GM12878 (cell line): ENCODE measurements around the gene SLFN13. TPM values are rescaled to one million over a fixed set of nuclear protein-coding genes. Genes with fewer than 3 reads are reported as not detected.

Experiments used
- ATF3 ChIP-seq: IDR thresholded peaks from 2 replicates; pipeline ENCODE4 v1.6.1; 2011; ENCODE audit warnings: low read depth, mild to moderate bottlenecking, low read length, moderate library complexity, borderline replicate concordance; ENCODE audit errors: extremely low read depth
- BCL11A ChIP-seq: IDR thresholded peaks from 2 replicates; pipeline ENCODE4 v1.6.1; 2011; ENCODE audit warnings: low read depth, low read length
- CTCF ChIP-seq, 3 experiments: IDR thresholded peaks in 2 of 3; conservative IDR thresholded peaks in 1 of 3; 2 replicates each; pipeline ENCODE4 v1.5.1; 2011; ENCODE audit warnings: low read depth in 3 of 3, low read length in 3 of 3, mild to moderate bottlenecking in 3 of 3, control low read depth in 2 of 3, moderate library complexity in 2 of 3, inconsistent platforms in 1 of 3, mixed read lengths in 1 of 3; ENCODE audit not compliant: control insufficient read depth in 2 of 3, insufficient read depth in 1 of 3; ENCODE audit errors: extremely low read depth in 1 of 3
- EP300 ChIP-seq, 2 experiments: fragments of 150-350 bp in 1 of 2; IDR thresholded peaks; 2 replicates each; pipeline ENCODE4 v1.6.1; 2011 to 2012; ENCODE audit warnings: low read depth in 2 of 2, low read length in 2 of 2, borderline replicate concordance in 1 of 2, improper control_type of control experiment in 1 of 2, inconsistent platforms in 1 of 2; ENCODE audit not compliant: control insufficient read depth in 1 of 2
- KDM1A ChIP-seq: fragments of 200-600 bp; sonication (generic); IDR thresholded peaks from 2 replicates; pipeline ENCODE4 v1.6.1; 2016; ENCODE audit warnings: borderline replicate concordance
- LARP7 ChIP-seq: fragments of 450-650 bp; IDR thresholded peaks from 2 replicates; pipeline ENCODE4 v1.6.1; 2017; ENCODE audit warnings: mild to moderate bottlenecking
- MEF2A ChIP-seq: IDR thresholded peaks from 2 replicates; pipeline ENCODE4 v1.6.1; 2011; ENCODE audit warnings: low read depth, mild to moderate bottlenecking, low read length, moderate library complexity; ENCODE audit not compliant: insufficient read depth
- NR2C2 ChIP-seq: IDR thresholded peaks from 2 replicates; pipeline ENCODE4 v1.6.1; 2011; ENCODE audit warnings: borderline replicate concordance, low read depth; ENCODE audit not compliant: control insufficient read depth, insufficient read length
- PAX8 ChIP-seq: fragments of 450-650 bp; IDR thresholded peaks from 2 replicates; pipeline ENCODE4 v1.6.1; 2017; ENCODE audit warnings: mild to moderate bottlenecking, moderate library complexity
- PBX3 ChIP-seq: IDR thresholded peaks from 2 replicates; pipeline ENCODE4 v1.6.1; 2011; ENCODE audit warnings: mild to moderate bottlenecking, low read depth, low read length, moderate library complexity; ENCODE audit not compliant: insufficient replicate concordance
- SIN3A ChIP-seq: IDR thresholded peaks from 2 replicates; pipeline ENCODE4 v1.6.1; 2012; ENCODE audit warnings: low read depth, low read length, improper control_type of control experiment
- SPI1 ChIP-seq: IDR thresholded peaks from 2 replicates; pipeline ENCODE4 v1.6.1; 2011; ENCODE audit warnings: low read depth, mild to moderate bottlenecking, low read length, moderate library complexity, borderline replicate concordance; ENCODE audit not compliant: insufficient read depth
- STAT3 ChIP-seq: IDR thresholded peaks from 2 replicates; pipeline ENCODE4 v1.6.1; 2011; ENCODE audit warnings: low read depth, low read length, improper control_type of control experiment
- TBL1XR1 ChIP-seq: IDR thresholded peaks from 2 replicates; pipeline ENCODE4 v1.6.1; 2012; ENCODE audit warnings: low read depth, low read length, improper control_type of control experiment
- YBX1 ChIP-seq: fragments of 450-650 bp; IDR thresholded peaks from 2 replicates; pipeline ENCODE4 v1.6.1; 2016; ENCODE audit warnings: antibody characterized with exemption
- YY1 ChIP-seq: IDR thresholded peaks from 2 replicates; pipeline ENCODE4 v1.6.1; 2011; ENCODE audit warnings: low read depth, mild to moderate bottlenecking, low read length
- ZBTB33 ChIP-seq: fragments of 450-650 bp; IDR thresholded peaks from 2 replicates; pipeline ENCODE4 v1.6.1; 2017; ENCODE audit warnings: mild to moderate bottlenecking
- ZNF592 ChIP-seq: fragments of 450-650 bp; IDR thresholded peaks from 2 replicates; pipeline ENCODE4 v1.6.1; 2017; ENCODE audit warnings: mild to moderate bottlenecking, moderate library complexity
- ZSCAN29 ChIP-seq: fragments of 450-650 bp; IDR thresholded peaks from 2 replicates; pipeline ENCODE4 v1.6.1; 2017; ENCODE audit warnings: mild to moderate bottlenecking, moderate library complexity
- polyA plus RNA-seq, 11 experiments: library from polyadenylated mRNA; depleted of rRNA in 4 of 11; unstranded in 6 of 11; stranded (reverse) in 5 of 11; fragments of >200 nt; fragmentation: Nextera tagmentation in 4 of 11; fragmentation: Illumina TruSeq in 1 of 11; extraction: Ambion mirVana in 4 of 11; extraction: Trizol in 1 of 11; gene quantifications; 1 replicate in 1 of 11; 2 replicates in 10 of 11; pipeline versions ENCODE4 v1.2.1 to v1.2.3, GENCODE V29; 2011 to 2016; ENCODE audit warnings: inconsistent platforms in 2 of 11, missing spikeins in 2 of 11, low read depth in 1 of 11
- total RNA-seq, 4 experiments: library from RNA; depleted of rRNA in 3 of 4; stranded (reverse); fragments of >200 nt in 3 of 4; fragmentation: Illumina TruSeq in 1 of 4; extraction: Trizol in 1 of 4; gene quantifications; 2 replicates each; pipeline versions ENCODE4 v1.2.1 to v1.2.3, GENCODE V29; 2013 to 2021

The SLFN13 gene
- total and polyA plus RNA-seq, 10 of the 15 experiments (the other 5 are each of a cell fraction or from before 2014, with no cell fraction given): 12.4 to 82.4 (median 61.9) TPM

GRCh38 chr17:35448214-35448898, at the start of gene SLFN13 (continued):
- TF ChIP-seq SIN3A: 0 out of 2 replicates have a peak, but pooled peaks have one; percentile 56
- TF ChIP-seq TBL1XR1: no peak
- no peak for TF ChIP-seq STAT3
- TF ChIP-seq ATF3: no peak
- no peak for TF ChIP-seq ZNF592
- TF ChIP-seq SPI1: peak; percentile 38; the same call in 1 of the 2 replicates
- TF ChIP-seq PBX3: peak; percentile 4
- peak; percentile 54; the same call in 1 of the 2 replicates for TF ChIP-seq MEF2A
- TF ChIP-seq NR2C2: no peak
- TF ChIP-seq EP300 (IDR thresholded peaks at IDR 0.05; ENCODE audit: borderline replicate concordance in 1 of 2, control insufficient read depth in 1 of 2, low read depth in 2 of 2, low read length in 2 of 2): peak; percentile 28 to 71; a peak in 2 of 4 replicates
- no peak for TF ChIP-seq PAX8
- peak; percentile 85 for TF ChIP-seq LARP7
- no peak for TF ChIP-seq ZBTB33
- 0 out of 2 replicates have a peak, but pooled peaks have one; percentile 30 for TF ChIP-seq YY1
- TF ChIP-seq KDM1A: no peak
- TF ChIP-seq ZSCAN29: no peak
- TF ChIP-seq BCL11A: peak; percentile 68; the same call in 1 of the 2 replicates
- TF ChIP-seq YBX1: no peak
- TF ChIP-seq CTCF (IDR thresholded peaks at IDR 0.05 in 2 of 3, conservative IDR thresholded peaks at IDR 0.05 in 1 of 3; ENCODE audit: control insufficient read depth in 2 of 3, extremely low read depth in 1 of 3, insufficient read depth in 1 of 3, low read depth in 3 of 3, low read length in 3 of 3): no peak
